Urothelium cell line (cell line): ENCODE measurements around the gene RPSA.
"Not testable (repeated sequence)": the region's sequence is repeated elsewhere in the genome, so short reads cannot be mapped to it uniquely, and the experiment has no call there.

ENCODE experiments used
- DNase-seq: peaks from one replicate; pipeline ENCODE4 v3.0.0; 2011; ENCODE audit warnings: low spot score, mixed read lengths
- FAIRE-seq: peaks from 2 replicates; lab custom pipeline; 2011; peaks lifted over from hg19 to GRCh38; lab: Jason Lieb, UNC

Gene RPSA

GRCh38 chr3:39418556-39419225 is 12.2 kb downstream of the RPSA start:
- not testable (repeated sequence) for FAIRE-seq, DNase-seq

GRCh38 chr3:39419742-39420315 is 13.3 kb downstream of the RPSA start:
- DNase-seq (no peak), FAIRE-seq (no peak)

- FAIRE-seq (no peak), DNase-seq (no peak)
Measured at GRCh38 chr3:39420543-39420942, 14.0 kb downstream of the RPSA start.

GRCh38 chr3:39423436-39423970 is 17.0 kb downstream of the RPSA start:
- no peak for DNase-seq
- no peak for FAIRE-seq

GRCh38 chr3:39426312-39426711 is 19.8 kb downstream of the RPSA start:
- FAIRE-seq (no peak), DNase-seq (no peak)

GRCh38 chr3:39427506-39427905 is 21.0 kb downstream of the RPSA start:
- no peak for FAIRE-seq
- no peak for DNase-seq

GRCh38 chr3:39428745-39429201 is 22.3 kb downstream of the RPSA start:
- FAIRE-seq: no peak

GRCh38 chr3:39429466-39429865 is 22.9 kb downstream of the RPSA start:
- DNase-seq: no peak

More at GRCh38 chr3:39428745-39429201, 22.3 kb downstream of the RPSA start:
- no peak for DNase-seq

GRCh38 chr3:39432342-39432741 is 25.8 kb downstream of the RPSA start:
- FAIRE-seq: no peak
- DNase-seq: no peak

More at GRCh38 chr3:39429466-39429865, 22.9 kb downstream of the RPSA start:
- FAIRE-seq: no peak

GRCh38 chr3:39433642-39434041 is 27.1 kb downstream of the RPSA start:
- no peak for DNase-seq
- FAIRE-seq: no peak

- no peak for FAIRE-seq
- no peak for DNase-seq
Measured at GRCh38 chr3:39434574-39434973, 28.1 kb downstream of the RPSA start.

- DNase-seq: no peak
Measured at GRCh38 chr3:39435006-39435748, 28.7 kb downstream of the RPSA start.

GRCh38 chr3:39438880-39439279 is 32.4 kb downstream of the RPSA start:
- no peak for DNase-seq
- no peak for FAIRE-seq

More at GRCh38 chr3:39435006-39435748, 28.7 kb downstream of the RPSA start:
- no peak for FAIRE-seq

- no peak for FAIRE-seq
- no peak for DNase-seq
Measured at GRCh38 chr3:39440316-39440715, 33.8 kb downstream of the RPSA start.

GRCh38 chr3:39443530-39443929 is 37.0 kb downstream of the RPSA start:
- no peak for FAIRE-seq
- DNase-seq: no peak

GRCh38 chr3:39445927-39446326 is 39.4 kb downstream of the RPSA start:
- FAIRE-seq (no peak), DNase-seq (no peak)

GRCh38 chr3:39446444-39446843 is 39.9 kb downstream of the RPSA start:
- FAIRE-seq (no peak), DNase-seq (no peak)

GRCh38 chr3:39447637-39448483 is 41.3 kb downstream of the RPSA start:
- DNase-seq: peak; percentile 83
- peak; percentile 95 for FAIRE-seq

GRCh38 chr3:39448506-39449233 is 42.1 kb downstream of the RPSA start:
- DNase-seq (no peak), FAIRE-seq (no peak)

- FAIRE-seq (no peak), DNase-seq (no peak)
Measured at GRCh38 chr3:39449796-39450195, 43.3 kb downstream of the RPSA start.
